Loucy (cell line): ENCODE measurements around the gene OR8H3.

ENCODE experiments used
- H2AFZ ChIP-seq: fragments of 200-600 bp; sonication (generic); 2 replicates; pipeline ENCODE4 v1.6.0; 2016; ENCODE audit warnings: antibody characterized with exemption, mild to moderate bottlenecking, low read length, moderate library complexity
- H3F3A ChIP-seq: fragments of 200-600 bp; 2 replicates; pipeline ENCODE4 v1.6.0; 2016; ENCODE audit warnings: antibody characterized with exemption, low read depth, mild to moderate bottlenecking
- H3K27me3 ChIP-seq: fragments of 200-600 bp; sonication (generic); 2 replicates; pipeline ENCODE4 v1.6.1; 2014; ENCODE audit warnings: low read length, mild to moderate bottlenecking; ENCODE audit not compliant: insufficient read depth, poor library complexity, severe bottlenecking
- H3K36me3 ChIP-seq: fragments of 200-600 bp; sonication (generic); 2 replicates; pipeline ENCODE4 v1.6.1; 2016; ENCODE audit warnings: low read length; ENCODE audit not compliant: insufficient read depth
- H3K4me1 ChIP-seq: fragments of 200-600 bp; sonication (generic); 2 replicates; pipeline ENCODE4 v1.5.1; 2014; ENCODE audit warnings: low read length, mild to moderate bottlenecking; ENCODE audit not compliant: insufficient read depth, poor library complexity, severe bottlenecking
- H3K4me2 ChIP-seq: fragments of 200-600 bp; sonication (generic); 2 replicates; pipeline ENCODE4 v1.6.0; 2014; ENCODE audit warnings: antibody characterized with exemption, low read length, low read depth, mild to moderate bottlenecking; ENCODE audit not compliant: poor library complexity, severe bottlenecking
- H3K4me3 ChIP-seq: fragments of 200-600 bp; sonication (generic); 2 replicates; pipeline ENCODE4 v1.5.1; 2014; ENCODE audit warnings: low read length, mild to moderate bottlenecking, mixed read lengths; ENCODE audit not compliant: poor library complexity, severe bottlenecking
- H3K79me2 ChIP-seq: fragments of 200-600 bp; sonication (generic); 2 replicates; pipeline ENCODE4 v1.6.1; 2014; ENCODE audit warnings: low read length; ENCODE audit not compliant: insufficient read depth
- H3K9ac ChIP-seq: fragments of 200-600 bp; sonication (generic); 2 replicates; pipeline ENCODE4 v1.6.0; 2014; ENCODE audit warnings: mild to moderate bottlenecking, low read depth, low read length, moderate library complexity; ENCODE audit not compliant: poor library complexity, severe bottlenecking
- H3K9me2 ChIP-seq: fragments of 200-600 bp; sonication (generic); replicated peaks from 2 replicates; pipeline ENCODE4 v1.6.1; 2016; ENCODE audit warnings: low read depth, low read length, mixed read lengths
- H3K9me3 ChIP-seq: fragments of 200-600 bp; sonication (generic); 2 replicates; pipeline ENCODE4 v1.6.1; 2014; ENCODE audit warnings: mild to moderate bottlenecking, antibody characterized with exemption, low read length, low read depth; ENCODE audit not compliant: insufficient read depth
- H4K20me1 ChIP-seq: fragments of 200-600 bp; sonication (generic); 2 replicates; pipeline ENCODE4 v1.6.0; 2014; ENCODE audit warnings: antibody characterized with exemption, low read length, mild to moderate bottlenecking; ENCODE audit not compliant: insufficient read depth, poor library complexity, severe bottlenecking
- EZH2phosphoT487 ChIP-seq: fragments of 200-600 bp; IDR thresholded peaks from 2 replicates; pipeline ENCODE4 v1.6.1; 2018; ENCODE audit warnings: antibody characterized with exemption, mild to moderate bottlenecking, moderate library complexity, borderline replicate concordance
- TF ChIP-seq, protein P1 (sequence below): fragments of 200-600 bp; sonication (generic); conservative IDR thresholded peaks from 2 replicates; pipeline ENCODE4 v1.5.1; 2014; ENCODE audit warnings: mild to moderate bottlenecking, antibody characterized with exemption, low read length

OR8H3 gene, protein sequence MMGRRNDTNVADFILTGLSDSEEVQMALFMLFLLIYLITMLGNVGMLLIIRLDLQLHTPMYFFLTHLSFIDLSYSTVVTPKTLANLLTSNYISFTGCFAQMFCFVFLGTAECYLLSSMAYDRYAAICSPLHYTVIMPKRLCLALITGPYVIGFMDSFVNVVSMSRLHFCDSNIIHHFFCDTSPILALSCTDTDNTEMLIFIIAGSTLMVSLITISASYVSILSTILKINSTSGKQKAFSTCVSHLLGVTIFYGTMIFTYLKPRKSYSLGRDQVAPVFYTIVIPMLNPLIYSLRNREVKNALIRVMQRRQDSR

GRCh38 chr11:56122073-56122472 lies at the start of gene OR8H3:
TSS of gene OR8H3 (plus strand) at chr11:56122373. CDS start at chr11:56122373, 0 bp downstream.
- H3K79me2 ChIP-seq, result no peaks in the 10 kb centered on the region
- TF ChIP-seq EZH2phosphoT487, result no peak
- TF ChIP-seq, protein P1, sequence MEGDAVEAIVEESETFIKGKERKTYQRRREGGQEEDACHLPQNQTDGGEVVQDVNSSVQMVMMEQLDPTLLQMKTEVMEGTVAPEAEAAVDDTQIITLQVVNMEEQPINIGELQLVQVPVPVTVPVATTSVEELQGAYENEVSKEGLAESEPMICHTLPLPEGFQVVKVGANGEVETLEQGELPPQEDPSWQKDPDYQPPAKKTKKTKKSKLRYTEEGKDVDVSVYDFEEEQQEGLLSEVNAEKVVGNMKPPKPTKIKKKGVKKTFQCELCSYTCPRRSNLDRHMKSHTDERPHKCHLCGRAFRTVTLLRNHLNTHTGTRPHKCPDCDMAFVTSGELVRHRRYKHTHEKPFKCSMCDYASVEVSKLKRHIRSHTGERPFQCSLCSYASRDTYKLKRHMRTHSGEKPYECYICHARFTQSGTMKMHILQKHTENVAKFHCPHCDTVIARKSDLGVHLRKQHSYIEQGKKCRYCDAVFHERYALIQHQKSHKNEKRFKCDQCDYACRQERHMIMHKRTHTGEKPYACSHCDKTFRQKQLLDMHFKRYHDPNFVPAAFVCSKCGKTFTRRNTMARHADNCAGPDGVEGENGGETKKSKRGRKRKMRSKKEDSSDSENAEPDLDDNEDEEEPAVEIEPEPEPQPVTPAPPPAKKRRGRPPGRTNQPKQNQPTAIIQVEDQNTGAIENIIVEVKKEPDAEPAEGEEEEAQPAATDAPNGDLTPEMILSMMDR, result no peak

DNA sequence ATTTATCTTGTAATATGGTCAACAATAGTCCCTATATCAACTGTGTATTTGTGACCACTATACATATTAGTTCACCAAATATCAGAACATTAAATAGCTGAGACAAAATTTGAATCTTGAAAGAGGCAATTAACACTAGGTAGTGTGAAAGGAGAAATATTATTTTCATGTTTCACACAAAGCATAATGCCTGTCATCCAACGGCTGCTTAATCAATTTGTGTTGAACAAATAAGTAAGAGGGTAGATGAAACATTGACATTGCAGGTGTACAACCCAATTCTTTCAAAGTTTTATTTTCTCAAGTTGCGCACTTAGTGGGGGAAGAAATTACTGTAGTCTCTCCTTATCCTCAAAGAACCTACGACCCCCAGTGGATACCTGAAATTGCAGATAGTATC lies 32.5 kb upstream of the OR8H3 start:
- H3K4me1 ChIP-seq, result no peaks in the 10 kb centered on the region
- H3K9me3 ChIP-seq, result no peaks in the 10 kb centered on the region
- TF ChIP-seq, protein P1, result no peak
- TF ChIP-seq EZH2phosphoT487, result no peak
- H3K9me2 ChIP-seq, result no peaks in the 10 kb centered on the region
- no peak overlapping the region for H3K9ac ChIP-seq
- no peaks in the 10 kb centered on the region for H3K27me3 ChIP-seq
- no peaks in the 10 kb centered on the region for H3F3A ChIP-seq
- H4K20me1 ChIP-seq, result no peaks in the 10 kb centered on the region
- no peaks in the 10 kb centered on the region for H3K36me3 ChIP-seq
- H3K4me2 ChIP-seq, result no peak overlapping the region
- H3K79me2 ChIP-seq, result no peaks in the 10 kb centered on the region
- H2AFZ ChIP-seq, result no peak overlapping the region
- H3K4me3 ChIP-seq, result no peak overlapping the region

More at GRCh38 chr11:56122073-56122472, at the start of gene OR8H3:
- H3K9ac ChIP-seq, result no peak within 1 kb of the TSS
- no peak within 1 kb of the TSS for H2AFZ ChIP-seq
- H3K36me3 ChIP-seq, result no peaks in the 10 kb centered on the region
- no peaks in the 10 kb centered on the region for H3K9me3 ChIP-seq
- H3K4me3 ChIP-seq, result no peak within 1 kb of the TSS
- H4K20me1 ChIP-seq, result no peaks in the 10 kb centered on the region
- H3K27me3 ChIP-seq, result no peaks in the 10 kb centered on the region
- H3F3A ChIP-seq, result no peaks in the 10 kb centered on the region
- no peaks in the 10 kb centered on the region for H3K9me2 ChIP-seq
- H3K4me1 ChIP-seq, result no peaks in the 10 kb centered on the region
- no peak within 1 kb of the TSS for H3K4me2 ChIP-seq

DNA sequence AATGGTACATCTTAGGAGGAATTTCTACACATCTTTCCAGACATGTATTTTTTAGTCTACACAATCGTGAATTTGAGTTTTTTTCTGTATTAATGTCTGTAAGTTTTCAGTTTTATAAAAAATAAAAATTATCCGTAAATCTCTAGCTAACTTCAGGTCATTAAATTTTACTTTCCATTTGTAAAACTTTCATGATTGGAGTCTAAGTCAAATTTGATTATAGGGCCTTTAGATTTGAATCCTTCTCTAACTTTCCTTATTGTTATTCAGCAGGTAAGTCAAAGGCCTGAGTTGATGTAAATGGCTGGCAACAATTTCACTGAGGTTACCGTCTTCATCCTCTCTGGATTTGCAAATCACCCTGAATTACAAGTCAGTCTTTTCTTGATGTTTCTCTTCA lies 29.2 kb upstream of the OR8H3 start, which contains the start of gene OR8I2:
OR8I2 (plus strand) TSS at position 301 of the 400 bp plus-strand sequence; CDS start at position 301, 0 bp downstream.
- no peaks in the 10 kb centered on the region for H3K36me3 ChIP-seq
- no peaks in the 10 kb centered on the region for H4K20me1 ChIP-seq
- no peak within 1 kb of the TSS for H3K4me3 ChIP-seq
- no peak within 1 kb of the TSS for H3K9ac ChIP-seq
- no peaks in the 10 kb centered on the region for H3K4me1 ChIP-seq
- TF ChIP-seq, protein P1, result no peak
- TF ChIP-seq EZH2phosphoT487, result no peak
- H3F3A ChIP-seq, result no peaks in the 10 kb centered on the region
- no peaks in the 10 kb centered on the region for H3K27me3 ChIP-seq
- H3K9me3 ChIP-seq, result no peaks in the 10 kb centered on the region
- H2AFZ ChIP-seq, result no peak within 1 kb of the TSS
- H3K79me2 ChIP-seq, result no peaks in the 10 kb centered on the region
- no peaks in the 10 kb centered on the region for H3K9me2 ChIP-seq
- H3K4me2 ChIP-seq, result no peak within 1 kb of the TSS
